Activated T-cell treated with anti-CD3 and anti-CD28 coated beads for 1 hour (primary cell): ENCODE data around the gene TINAGL1.

ENCODE experiments used
- DNase-seq: peaks from one replicate; pipeline ENCODE4 v3.0.0-alpha.2; 2020; ENCODE audit warnings: low read depth

The TINAGL1 gene

GRCh38 chr1:31627930-31628559 is 51.7 kb downstream of the TINAGL1 start:
- DNase-seq, result no peak

- DNase-seq, result no peak
These were observed 52.7 kb downstream of the TINAGL1 start for GRCh38 chr1:31628931-31629556.

GRCh38 chr1:31632649-31633048 is 56.3 kb downstream of the TINAGL1 start:
- DNase-seq, result no peak

DNA sequence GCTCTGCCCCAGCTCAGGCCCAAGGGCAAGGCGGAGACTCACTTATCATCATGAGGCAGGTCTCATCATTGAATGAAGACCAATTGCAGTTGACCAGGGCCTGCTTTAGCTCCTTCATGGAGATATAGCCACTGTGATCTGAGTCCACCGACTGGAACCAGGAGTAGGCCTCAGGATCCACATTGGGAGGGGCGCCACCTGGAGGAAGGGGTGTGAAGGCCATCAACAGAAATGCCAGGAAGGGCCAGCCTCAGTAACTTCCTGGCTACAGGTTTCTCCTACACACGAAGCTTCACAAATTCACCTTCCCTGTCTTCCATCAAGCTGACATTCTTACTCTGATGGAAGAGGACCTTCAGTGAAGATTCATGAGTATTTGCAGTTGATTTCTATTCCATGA is 56.8 kb downstream of the TINAGL1 start:
- no peak for DNase-seq
